Upper lobe of left lung (tissue), 4 donors: ENCODE measurements around the gene YPEL1.

Source experiments
- CTCF ChIP-seq, 6 experiments: fragments of 450-650 bp in 4 of 6; fragments of 200-600 bp in 2 of 6; sonication (generic) in 2 of 6; IDR thresholded peaks; one replicate each; pipeline ENCODE4 v1.5.1; 2016 to 2019; ENCODE audit warnings: antibody characterized with exemption in 6 of 6
- POLR2A ChIP-seq, 4 donors: fragments of 450-650 bp; IDR thresholded peaks; one replicate each; pipeline ENCODE4 v1.5.1; 2016 to 2017; ENCODE audit warnings: antibody characterized with exemption in 4 of 4, mild to moderate bottlenecking in 2 of 4

GRCh38 chr22:21686193-21686608 is 49.4 kb downstream of the YPEL1 start:
- no peak for TF ChIP-seq POLR2A (IDR thresholded peaks at IDR 0.05)
- TF ChIP-seq CTCF (IDR thresholded peaks at IDR 0.05): no peak
